ENCODE results near the gene DMKN. TPM values are rescaled to one million over a fixed set of nuclear protein-coding genes. Genes with fewer than 3 reads are reported as not detected.

Gene DMKN
- 195 and 200 TPM in 2 replicates for total RNA-seq

- no peak within 1 kb of the TSS for H3K4me3 ChIP-seq (ENCODE audit: low read depth, low read length)
- no peak for DNase-seq (ENCODE audit: low read depth)
- TF ChIP-seq CTCF (conservative IDR thresholded peaks at IDR 0.05; ENCODE audit: low read depth, low read length): peak; percentile 32
Observed at GRCh38 chr19:35513628-35514281, at the start of gene DMKN. Gene DMKN (minus strand): TSS chr19:35513649. CDS start chr19:35513475, 174 bp downstream.

GRCh38 chr19:35562776-35563175 lies 49.3 kb upstream of the DMKN start:
- DNase-seq (ENCODE audit: low read depth): no peak
- no peak for TF ChIP-seq CTCF (conservative IDR thresholded peaks at IDR 0.05; ENCODE audit: low read depth, low read length)
- H3K4me3 ChIP-seq (ENCODE audit: low read depth, low read length): no peak overlapping the region

- H3K4me3 ChIP-seq (ENCODE audit: low read depth, low read length): no peak overlapping the region
- no peak for TF ChIP-seq CTCF (conservative IDR thresholded peaks at IDR 0.05; ENCODE audit: low read depth, low read length)
- DNase-seq (ENCODE audit: low read depth): no peak
Observed at GRCh38 chr19:35562336-35562735, 48.9 kb upstream of the DMKN start.

- H3K4me3 ChIP-seq (ENCODE audit: low read depth, low read length): no peak overlapping the region
- DNase-seq (ENCODE audit: low read depth): no peak
- TF ChIP-seq CTCF (conservative IDR thresholded peaks at IDR 0.05; ENCODE audit: low read depth, low read length): no peak
Observed at GRCh38 chr19:35561436-35561835, 48.0 kb upstream of the DMKN start.

GRCh38 chr19:35560677-35561076 lies 47.2 kb upstream of the DMKN start:
- DNase-seq (ENCODE audit: low read depth): no peak
- H3K4me3 ChIP-seq (ENCODE audit: low read depth, low read length): no peak overlapping the region
- TF ChIP-seq CTCF (conservative IDR thresholded peaks at IDR 0.05; ENCODE audit: low read depth, low read length): no peak

GRCh38 chr19:35560271-35560670 lies 46.8 kb upstream of the DMKN start:
- no peak for DNase-seq (ENCODE audit: low read depth)
- no peak for TF ChIP-seq CTCF (conservative IDR thresholded peaks at IDR 0.05; ENCODE audit: low read depth, low read length)
- no peak overlapping the region for H3K4me3 ChIP-seq (ENCODE audit: low read depth, low read length)

- TF ChIP-seq CTCF (conservative IDR thresholded peaks at IDR 0.05; ENCODE audit: low read depth, low read length): no peak
- H3K4me3 ChIP-seq (ENCODE audit: low read depth, low read length): no peak overlapping the region
- no peak for DNase-seq (ENCODE audit: low read depth)
Observed at GRCh38 chr19:35559781-35560180, 46.3 kb upstream of the DMKN start.

Data from epithelial cell of proximal tubule (primary cell).